Epidermal melanocyte (primary cell): ENCODE data around the gene DNAH17.

Experiments
- DNase-seq: peaks from one replicate; pipeline ENCODE4 v3.0.0; 2011; ENCODE audit warnings: low spot score; ENCODE audit not compliant: insufficient read length

The DNAH17 gene

GRCh38 chr17:78433780-78434335, 143.3 kb downstream of the DNAH17 start:
- no peak for DNase-seq

DNA sequence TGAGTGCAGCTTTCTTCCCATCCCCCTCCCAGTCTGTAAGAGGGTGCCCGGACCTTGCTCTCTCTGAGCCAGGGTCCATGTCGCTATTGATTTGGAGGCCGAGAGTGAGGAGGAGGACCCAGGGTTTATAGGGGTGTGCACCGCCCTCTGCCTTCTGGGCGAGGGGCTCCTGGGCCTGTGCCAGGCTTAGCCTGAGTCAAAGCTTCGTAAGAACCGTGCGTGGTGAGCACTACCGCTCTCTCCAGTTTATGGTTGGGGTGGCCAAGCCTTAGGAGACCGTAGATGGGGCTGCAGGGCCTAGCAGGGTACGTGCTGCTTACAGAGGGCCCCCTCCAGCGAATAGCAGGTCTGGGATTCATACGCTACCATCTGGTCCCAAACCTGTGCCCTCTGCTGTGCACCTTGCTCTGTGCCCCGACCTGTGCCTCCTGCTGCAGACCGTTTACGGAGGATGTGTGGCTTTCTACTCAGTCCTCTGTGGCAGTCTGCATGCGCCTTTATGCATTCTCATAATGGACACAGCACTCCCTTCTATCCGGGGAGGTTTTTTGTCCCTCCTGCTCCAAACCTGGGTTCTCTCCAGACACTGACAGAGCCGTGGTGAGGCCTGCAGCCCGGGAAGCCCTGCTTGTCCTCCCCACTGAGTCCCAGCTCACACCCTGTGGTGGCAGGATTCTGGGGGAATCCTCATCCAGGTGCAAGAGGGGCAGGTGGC, 144.0 kb downstream of the DNAH17 start:
- no peak for DNase-seq

DNA sequence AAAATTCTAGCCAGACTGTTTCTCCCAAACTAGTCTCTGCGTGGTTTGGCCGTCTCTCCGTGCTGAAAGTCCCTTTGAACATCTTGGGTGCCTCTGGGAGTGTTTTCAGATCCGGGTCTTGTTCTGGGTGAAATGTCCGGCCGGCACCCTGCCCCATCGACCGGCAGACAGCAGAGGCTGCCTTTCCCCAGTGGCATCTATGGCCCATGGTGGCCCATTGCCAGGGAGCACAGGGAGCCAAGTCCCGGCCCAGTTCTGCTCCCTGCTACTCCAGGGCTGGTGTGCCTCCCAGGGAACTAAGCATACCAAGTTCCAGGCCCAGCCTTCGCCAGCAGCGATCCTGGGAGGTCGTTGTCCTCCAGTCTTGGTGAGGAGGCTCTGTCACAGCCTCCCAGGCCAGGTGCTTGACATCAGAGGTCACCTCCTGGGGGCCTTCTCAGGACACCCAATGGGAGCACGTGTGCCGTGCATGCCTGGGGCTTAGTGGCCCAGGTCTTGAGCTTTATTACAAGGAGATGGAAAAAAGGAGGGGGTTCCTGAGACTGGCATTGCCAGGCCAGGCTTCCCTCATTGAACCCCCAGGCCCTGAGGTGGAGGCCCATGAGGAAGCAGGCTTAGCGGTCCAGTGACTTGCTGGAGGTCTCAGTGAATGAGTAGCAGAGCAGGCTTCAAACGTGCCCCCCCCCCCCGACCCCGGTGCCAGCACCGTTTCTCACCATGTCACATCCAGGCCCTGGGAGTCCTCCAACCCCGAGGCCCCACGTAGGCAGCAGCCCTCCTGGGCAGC, 144.8 kb downstream of the DNAH17 start:
- DNase-seq: no peak

DNA sequence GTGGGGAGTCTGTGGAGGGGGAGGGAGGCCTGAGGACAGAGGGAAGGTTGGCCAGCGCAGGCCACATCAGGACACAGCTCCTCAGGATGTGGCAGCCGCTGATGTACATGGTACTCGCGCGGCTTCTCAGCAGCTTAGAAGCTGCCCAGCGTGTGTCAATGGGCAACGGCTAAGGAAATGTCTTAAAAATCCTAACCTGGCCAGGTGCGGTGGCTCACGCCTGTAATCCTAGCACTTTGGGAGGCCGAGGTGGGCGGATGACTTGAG, 145.6 kb downstream of the DNAH17 start:
- DNase-seq: no peak

DNA sequence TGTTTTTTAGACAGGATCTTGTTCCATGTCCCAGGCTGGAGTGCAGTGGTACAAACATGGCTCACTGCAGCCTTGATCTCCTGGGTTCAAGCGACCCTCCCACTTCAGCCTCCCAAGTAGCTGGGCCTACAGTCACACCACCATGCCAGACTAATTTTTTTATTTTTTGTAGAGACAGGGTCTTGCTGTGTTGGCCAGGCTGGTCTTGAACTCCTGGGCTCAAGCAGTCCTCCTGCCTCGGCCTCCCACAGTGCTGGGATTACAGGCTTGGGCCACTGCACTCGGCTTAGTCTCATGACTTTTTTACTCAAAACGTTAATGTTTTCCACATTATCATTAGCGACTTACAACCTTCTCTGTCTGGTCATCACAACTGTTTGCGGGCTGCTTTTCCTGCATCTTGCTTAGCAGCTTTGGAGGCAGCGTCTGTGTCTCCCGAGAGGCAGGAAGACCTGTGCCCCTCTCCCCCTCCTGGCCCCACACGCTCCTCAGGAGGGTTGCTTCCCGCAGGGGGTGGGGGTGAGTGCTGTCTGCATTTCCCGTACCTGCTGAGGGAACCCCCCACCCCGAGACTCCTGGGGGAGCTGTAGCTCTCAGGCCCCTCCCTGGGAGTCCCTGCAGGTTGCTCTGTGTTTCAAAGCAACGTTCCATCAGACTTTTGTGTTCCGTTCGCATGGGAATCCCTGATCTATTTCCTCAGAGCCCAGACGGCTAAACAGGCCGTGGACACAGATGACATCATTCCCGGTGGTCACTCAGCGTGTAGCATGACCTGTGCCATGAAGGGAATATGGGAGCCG, 146.1 kb downstream of the DNAH17 start:
- DNase-seq: no peak

- DNase-seq: no peak
Observed at GRCh38 chr17:78429618-78429995, 147.6 kb downstream of the DNAH17 start.

GRCh38 chr17:78428836-78429617, 148.2 kb downstream of the DNAH17 start:
- DNase-seq: no peak

DNA sequence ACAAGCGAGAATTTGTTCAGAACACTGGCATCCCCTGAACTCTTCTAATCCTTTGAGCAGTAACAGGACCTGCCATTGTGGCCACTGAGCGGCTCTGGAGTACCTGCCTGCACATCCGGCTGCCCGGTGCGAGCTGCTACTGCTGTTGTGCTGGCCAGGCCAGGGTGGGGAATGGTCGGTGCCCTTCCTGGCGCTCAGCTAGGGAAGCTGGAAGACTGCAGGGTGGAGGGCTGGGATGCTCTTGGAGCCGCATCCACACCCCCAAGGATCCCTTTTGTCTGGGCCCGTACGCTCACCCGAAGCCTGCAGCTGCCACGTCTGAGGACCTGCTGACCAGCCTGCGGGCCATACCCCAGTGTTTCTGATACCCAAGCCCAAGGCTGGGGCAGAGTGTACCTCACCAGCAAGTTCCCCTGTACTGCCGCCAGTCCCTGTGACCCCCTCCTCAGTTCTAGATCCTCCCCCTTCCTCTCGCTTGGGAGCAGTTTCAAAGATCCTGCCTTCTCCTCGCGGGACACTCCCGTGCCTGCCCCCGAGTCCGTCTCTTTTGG, 149.1 kb downstream of the DNAH17 start:
- no peak for DNase-seq

DNA sequence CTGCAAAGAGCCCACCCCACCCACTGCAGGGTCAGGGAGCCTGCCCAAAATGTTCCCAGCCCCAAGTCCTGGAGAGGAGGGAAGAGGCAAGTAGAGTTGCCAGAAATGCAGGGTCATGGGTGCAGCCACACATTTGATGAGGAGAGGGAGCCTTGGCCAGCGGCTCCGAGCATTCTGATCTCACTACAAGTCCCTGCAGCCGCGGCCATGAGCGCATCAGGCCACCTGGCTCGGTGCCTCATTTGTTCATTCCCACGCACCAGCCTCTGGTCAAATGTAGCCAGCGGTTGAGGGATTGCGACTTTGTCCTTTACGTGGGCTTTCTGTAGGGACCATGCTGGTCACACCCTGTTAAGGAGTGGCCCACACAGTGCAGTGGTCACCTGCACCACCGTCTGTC, 150.1 kb downstream of the DNAH17 start:
- DNase-seq: no peak

DNA sequence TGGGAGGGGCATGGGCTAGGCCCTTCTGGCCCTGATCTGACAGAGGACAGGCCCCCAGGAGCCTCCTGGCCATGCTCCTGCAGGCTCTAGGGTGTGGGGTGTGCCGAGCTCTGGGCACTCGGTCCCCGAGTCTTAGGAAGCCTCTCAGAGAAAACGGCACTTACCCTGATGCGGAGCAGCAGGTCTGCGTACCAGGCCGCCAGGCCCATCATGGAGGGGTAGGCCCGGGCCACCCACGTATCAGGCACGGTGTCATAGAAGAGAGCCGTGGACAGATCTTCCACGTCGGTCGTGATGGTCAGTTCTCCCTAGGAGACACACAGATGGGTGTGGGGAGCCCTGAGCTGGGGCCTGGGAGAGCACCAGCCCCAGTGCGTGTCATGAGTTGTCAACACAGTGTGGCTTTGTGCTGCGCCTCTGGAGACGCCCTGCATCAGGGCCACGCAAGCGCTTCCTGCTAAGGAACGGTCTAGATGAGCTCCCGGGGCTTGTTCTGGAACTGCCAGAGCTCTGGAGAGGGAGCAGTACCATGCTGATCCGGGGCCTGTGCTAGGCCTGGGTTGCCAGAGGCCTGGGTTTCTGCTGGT, 150.8 kb downstream of the DNAH17 start:
- DNase-seq: no peak

- DNase-seq: no peak
Observed at GRCh38 chr17:78425429-78425828, 151.8 kb downstream of the DNAH17 start.

DNA sequence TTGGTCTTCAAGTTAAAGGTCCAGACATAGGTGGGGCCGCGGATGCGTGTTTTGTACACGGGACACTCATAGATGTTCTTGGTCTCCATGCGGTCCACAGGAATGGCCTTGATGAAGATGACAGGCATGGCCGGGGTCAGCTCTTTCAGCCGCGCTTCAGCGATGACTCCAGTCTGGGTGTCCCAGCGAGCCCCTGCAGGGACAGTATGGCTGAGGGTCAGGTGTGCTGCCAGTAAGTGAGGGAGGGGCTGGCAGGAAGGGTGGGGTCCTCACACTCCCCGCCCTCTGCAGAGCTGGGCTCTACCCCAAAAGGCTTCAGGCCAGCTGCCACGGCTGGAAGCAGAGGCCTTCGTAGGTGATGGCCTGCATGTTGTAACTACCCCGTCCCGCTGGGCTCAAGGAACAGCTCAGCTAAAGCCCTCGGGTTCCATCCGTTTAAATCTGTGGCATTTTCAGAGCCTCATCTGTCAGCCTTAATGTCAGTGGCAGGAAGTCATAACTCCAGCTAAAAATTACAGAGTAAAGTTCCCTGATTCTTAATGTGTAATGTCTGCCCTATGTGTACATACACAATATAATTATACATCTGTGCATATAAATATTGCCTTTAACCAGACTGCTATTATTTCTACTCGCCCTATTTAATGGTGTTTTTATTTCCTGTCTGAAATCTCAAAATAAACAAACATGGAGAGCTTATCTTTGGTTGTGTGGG, 153.1 kb downstream of the DNAH17 start:
- no peak for DNase-seq

DNA sequence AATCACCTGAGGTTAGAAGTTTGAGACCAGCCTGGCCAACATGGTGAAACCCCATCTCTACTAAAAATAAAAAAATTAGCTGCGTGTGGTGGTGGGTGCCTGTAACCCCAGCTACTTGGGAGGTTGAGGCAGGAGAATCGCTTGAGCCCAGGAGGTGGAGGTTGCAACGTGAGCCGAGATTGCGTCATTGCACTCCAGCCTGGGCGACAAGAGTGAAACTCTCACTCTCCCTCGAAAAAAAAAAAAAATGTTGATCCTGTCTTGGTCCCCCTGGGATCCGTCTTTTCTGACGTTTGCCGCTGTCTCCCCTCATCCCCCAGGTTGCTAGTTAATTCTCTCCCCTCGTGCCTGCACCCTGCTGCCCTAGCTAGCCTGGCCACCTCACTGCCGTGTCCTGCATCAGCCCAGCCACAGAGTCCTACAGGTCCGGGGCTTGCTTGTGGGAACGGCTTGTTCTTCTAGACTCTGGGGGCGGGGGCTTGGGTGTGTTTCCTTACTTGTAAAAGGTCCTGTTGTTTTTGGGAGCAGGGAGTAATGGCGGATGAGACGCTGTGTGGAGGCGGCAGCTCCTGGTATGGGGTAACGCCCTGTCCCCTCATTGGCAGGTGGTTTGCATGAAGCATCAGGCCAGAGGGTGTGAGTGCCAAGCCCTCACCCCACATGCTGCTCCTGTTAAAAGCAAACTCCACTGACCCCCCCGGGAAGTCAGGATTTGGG, 154.2 kb downstream of the DNAH17 start:
- DNase-seq: no peak

- DNase-seq: no peak
Observed at GRCh38 chr17:78422267-78422605, 155.0 kb downstream of the DNAH17 start.

- DNase-seq: peak; percentile 85
Observed at GRCh38 chr17:78421534-78422266, 155.5 kb downstream of the DNAH17 start.

- DNase-seq: no peak
Observed at GRCh38 chr17:78421084-78421533, 156.1 kb downstream of the DNAH17 start.

DNA sequence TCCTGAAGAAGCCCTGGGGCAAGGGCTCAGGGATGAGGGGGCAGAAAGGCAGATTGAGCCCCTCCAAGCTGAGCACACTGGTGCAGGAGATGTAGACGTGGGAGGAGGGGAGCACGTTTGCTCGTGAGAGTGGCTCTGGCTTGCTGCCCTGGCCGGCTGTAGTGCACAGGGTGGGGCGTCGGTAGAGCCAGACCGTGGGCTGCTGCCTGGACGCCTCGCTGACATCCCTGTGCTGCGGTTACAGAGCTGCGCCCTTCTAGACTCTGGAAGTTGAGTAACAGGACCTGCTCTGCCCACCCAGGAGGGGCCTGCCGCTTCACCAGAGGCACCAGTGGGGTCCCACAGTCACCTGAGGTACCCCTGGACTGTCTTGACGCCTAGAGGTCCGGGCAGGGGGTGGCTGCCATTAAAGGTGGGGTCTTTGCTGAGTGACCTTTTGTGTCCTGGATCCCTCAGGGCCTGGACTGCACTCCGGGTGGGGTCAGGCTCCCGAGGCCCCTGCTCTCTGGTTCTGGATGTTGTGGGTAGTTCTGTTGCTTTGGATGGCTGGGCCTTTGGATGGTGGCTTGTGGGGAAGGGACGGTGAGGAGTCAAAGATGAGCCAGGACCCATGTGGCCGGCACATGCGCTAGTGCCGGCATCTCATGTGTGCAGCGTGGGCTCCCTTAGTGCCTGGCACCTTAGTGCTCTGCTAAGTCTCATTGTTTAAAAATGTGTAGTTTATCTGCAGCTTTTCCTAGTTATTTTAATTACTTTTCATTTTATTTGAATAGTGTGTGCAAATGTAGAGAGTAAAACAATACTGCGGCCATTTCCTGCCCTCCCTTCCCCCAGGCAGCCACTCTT, 157.0 kb downstream of the DNAH17 start:
- no peak for DNase-seq
